NCI-H446 treated with DMSO at 0.1 percent for 48 hours (cell line): ENCODE measurements around the gene ZNRF1.
"Not testable (repeated sequence)": the region's sequence is repeated elsewhere in the genome, so short reads cannot be mapped to it uniquely, and the experiment has no call there.

ENCODE experiments used
- DNase-seq: peaks from one replicate; lab custom pipeline; 2025; lab: John Stamatoyannopoulos, UW

The ZNRF1 gene

DNA sequence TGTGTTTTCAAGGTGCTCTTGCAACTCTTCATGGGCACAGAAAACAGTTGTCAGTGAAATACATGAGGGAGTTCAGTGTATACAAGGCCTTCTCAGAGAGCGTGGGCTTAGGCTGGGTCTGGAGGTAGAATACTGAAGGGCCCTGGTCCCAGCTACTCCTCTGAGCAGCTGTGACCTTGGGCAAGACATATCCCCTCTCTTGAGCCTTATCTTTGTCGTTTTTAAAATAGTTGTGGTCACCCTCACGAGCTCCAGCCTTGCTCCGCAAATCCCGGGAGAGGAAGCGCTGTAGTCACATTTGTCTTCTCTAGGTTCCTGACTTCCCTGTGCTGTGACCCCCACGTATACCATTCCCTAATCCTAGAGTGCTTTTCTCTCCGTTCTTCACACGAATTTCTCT, 3.6 kb downstream of the ZNRF1 start:
- DNase-seq: no peak

DNA sequence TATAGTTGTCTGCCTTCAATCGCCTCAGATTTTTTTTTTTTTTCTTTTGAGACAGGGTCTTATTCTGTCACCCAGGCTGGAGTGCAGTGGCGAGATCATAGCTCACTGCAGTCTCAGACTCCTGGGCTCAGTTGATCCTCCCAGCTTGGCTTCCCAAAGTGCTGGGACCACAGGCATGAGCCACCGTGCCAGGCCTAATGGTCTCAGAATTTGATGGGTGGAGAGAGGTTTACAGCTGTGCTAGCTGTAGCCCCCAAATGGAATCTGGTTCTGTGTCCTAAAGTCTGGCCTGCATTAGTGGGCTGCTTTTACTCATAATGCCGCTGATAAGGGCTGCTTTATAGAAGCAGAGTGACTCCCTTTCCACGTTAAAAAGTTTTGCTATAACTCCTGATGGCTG, 5.1 kb downstream of the ZNRF1 start:
- DNase-seq: no peak

DNA sequence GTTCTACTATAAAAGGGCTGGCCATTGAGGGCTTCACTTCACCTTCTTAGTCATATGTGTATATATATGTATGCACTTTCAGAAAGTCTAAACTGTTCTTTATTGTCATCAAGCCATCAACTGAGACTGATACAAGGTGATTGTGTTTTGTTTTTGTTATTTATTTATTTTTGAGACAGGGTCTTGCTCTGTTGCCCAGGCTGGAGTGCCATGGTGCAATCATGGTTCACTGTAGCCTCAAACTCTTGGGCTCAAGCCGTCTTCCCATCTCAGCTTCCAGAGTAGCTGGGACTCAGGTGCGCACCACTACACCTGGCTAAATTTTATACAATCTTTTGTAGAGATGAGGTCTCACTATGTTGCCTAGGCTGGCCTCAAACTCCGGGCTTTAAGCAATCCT, 5.6 kb downstream of the ZNRF1 start:
- DNase-seq: no peak

DNA sequence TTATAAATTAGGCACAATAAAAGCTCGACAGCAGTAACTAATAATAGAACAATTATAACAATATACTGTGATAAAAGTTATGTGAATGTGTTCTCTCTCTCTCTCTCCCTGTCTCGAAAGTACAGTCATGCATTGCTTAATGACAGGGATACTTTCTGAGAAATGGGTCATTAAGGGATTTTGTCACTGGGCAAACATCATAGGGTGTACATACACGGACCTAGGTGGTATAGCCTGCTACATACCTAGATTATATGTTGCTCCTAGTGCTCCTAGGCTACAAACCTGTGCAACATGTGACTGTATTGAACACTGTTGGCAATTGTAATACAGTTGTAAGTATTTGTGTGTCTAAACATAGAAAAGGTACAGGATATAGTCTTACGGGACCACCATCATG, 6.9 kb downstream of the ZNRF1 start:
- no peak for DNase-seq

DNA sequence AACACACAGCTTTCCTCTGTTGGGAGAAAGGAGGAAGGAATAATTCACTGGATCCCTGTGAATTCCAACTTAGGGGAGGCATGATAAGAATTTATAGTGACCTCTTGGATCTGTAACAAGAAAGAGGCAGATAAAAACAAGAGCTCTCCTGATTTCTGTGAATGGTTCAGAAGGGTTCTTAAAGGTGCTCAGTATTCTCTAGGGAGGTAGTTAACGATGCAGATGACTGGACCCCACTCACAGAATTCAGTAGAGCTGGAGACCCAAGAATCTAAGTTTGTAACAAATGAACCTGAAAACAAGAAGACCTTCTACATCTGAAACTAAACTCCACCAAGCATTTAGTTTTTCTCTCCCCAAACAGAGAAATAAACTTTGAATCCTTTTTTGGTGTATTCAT, 8.6 kb downstream of the ZNRF1 start:
- no peak for DNase-seq

DNA sequence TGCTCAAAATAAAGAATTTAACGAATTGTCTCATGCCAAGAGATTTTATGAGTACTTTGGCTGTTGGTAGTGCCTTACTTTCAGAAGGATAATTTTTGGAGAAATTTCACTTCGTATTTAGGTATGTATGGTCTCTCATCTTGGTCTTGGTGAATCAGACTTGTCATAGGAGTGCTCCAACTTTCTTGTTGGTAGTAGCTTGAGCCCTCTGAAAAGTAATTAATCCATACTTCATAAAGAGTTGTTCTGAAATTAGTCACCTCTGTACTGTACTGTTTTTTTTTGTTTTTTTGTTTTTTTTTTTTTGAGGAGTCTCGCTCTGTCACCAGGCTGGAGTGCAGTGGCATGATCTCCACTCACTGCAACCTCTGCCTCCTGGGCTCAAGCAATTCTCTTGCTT, 11.6 kb downstream of the ZNRF1 start:
- no peak for DNase-seq

DNA sequence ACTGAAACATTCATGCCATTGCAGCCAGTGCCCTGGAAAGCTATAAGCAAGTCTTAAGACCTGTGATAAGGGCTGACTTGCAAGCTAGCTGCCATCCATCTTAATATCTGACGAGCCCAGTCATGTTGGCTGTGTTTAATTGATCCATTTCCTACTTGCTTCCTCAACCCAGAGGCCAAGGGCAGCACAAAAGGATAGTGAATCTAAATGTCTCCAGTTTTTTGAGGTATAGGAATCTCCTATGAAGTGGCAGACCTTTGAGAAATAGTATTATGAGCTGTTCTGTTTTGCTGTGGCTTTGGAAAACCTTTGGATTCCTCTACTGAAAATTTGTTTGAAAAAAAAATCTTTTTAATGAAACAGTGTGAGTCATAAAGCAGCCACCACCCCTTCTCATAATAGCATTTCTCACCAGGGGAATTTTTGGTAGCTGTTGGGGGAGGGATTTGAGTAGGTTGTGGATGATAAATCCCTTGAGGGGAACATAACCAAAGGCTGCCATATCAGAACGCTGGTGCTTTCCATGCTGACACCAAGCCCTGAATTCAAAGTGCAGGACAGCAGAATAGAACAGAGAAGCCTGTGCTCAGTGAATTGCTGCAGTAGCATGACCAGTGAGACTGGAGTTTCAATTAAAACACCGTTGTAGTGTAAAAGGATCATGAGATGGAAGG, 12.9 kb downstream of the ZNRF1 start:
- no peak for DNase-seq

DNA sequence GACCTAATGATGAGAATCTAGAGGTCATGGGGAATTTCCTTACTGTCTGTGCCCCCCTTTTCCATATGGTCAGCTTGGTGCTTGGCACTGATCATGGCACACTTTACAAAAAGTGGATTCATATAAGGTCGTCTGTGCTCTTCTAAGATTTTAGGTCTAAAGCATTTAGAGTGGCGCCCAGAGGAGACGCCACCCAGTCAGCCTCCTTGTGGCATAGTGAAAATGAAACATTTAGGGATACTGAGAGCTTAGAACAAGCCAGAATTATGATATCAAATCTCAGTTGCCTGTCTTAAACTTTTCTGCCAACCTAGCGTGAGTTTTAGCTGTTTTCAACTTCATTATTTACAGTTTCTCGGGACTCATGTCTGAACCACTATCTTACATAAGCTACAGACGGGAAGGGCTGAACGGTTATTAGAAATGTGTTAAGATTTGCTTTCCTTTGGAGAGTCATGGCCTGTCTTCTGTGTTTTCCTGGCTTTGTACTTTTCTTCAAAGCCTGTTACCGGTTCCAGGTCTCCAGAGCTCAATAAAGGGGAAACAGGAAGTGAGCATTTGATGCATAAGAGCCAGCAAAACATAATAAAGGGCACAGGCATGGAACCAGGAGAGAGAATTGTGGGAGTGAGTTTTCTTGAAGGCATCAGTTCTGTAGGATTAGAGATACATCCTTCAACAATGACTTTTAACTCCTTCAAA, 13.7 kb downstream of the ZNRF1 start:
- DNase-seq: no peak

DNA sequence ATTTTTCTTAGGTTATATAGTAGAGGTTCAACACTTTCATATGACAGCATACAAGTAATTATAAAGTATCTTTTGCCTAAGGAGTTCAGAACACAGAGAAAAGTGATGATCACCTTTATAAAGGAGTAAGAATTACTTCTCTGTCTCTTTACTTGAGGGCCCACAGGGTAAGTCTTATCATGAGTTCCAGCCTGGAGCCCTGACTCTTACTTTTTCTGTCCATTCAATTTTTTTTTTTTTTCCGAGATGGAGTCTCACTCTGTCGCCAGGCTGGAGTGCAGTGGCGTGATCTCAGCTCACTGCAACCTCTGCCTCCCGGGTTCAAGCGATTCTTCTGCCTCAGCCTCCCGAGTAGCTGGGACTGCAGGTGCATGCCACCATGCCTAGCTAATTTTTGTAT, 14.3 kb downstream of the ZNRF1 start:
- DNase-seq: not testable (repeated sequence)

DNA sequence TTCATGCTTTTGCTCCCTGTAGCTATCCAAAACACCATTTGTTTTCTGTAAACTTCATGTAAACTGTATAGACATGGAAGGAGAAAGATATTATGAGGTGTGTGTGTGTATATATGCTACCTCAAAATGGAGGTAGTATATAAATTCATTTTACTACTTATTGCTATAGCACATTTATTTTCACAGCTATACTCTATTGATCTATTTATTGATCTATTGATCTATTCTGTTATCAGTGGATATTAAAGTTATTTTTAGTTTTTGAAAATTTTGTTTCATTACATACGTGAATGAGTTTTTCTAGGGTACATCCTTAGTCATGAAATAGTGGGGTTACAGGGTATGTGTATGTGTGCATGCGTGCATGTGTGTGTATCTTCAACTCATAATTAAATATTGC, 15.5 kb downstream of the ZNRF1 start:
- no peak for DNase-seq

DNA sequence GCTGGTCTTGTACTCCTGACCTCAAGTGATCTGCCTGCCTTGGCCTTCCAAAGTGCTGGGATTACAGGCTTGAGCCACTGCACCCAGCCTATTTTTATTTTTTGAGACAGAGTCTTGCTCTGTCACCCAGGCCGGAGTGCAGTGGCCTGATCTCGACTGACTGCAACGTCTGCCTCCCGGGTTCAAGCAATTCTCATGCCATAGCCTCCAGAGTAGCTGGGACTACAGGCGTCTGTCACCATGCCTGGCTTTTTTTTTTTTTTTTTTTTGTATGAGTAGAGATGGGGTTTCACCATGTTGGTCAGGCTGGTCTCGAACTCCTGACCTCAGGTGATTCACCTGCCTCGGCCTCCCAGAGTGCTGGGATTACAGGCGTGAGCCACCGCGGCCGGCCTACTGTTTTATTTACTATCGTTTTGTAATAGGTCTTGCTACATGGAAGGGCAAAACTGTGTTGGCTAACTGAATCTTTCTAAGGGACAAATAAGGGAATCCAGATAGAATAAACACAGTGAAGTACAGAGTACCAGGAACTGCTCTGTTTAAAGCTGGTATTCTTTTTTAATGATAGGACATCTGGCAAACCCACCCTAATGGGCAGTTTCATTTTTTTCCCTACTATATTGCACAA, 17.7 kb downstream of the ZNRF1 start:
- not testable (repeated sequence) for DNase-seq

DNA sequence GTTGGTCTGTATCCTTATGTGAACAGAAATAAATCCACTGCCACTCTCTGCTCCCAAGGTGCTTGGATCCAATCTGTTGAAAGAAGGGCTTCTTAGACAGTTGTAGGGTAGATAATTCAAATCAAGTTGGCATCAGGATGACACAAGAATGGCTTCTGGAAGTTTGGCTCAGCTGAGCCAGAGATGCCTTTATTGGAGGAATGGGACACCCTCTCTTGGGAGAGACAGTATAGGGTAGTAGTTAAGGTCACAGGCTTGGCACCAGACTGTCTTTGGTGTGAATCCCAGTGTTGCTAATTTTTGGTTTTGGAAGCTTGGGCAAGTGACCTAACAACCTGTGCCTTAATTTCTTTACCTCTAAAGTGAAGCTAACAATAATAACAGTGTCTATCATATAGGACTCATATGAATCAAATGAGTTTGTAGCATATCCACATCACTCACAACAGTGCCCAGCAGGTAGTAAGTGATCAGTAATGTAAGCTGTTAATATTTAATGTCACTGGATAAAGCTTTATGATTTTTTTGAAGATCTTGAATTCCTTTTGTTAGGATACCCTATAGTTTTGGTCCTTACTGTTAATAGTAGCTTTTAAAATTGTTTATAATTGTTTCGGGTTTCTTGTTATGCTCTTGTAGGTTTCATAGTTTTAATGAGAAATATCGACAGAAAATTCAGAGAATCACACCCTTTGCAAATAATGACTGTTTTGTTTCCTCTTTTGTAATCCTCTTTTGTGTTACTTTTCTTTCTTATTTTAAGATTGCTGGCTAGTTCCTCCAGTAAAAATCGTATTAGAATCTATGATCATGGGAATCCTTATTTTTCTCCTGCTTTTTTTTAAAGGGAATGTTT, 19.1 kb downstream of the ZNRF1 start:
- DNase-seq: no peak

DNA sequence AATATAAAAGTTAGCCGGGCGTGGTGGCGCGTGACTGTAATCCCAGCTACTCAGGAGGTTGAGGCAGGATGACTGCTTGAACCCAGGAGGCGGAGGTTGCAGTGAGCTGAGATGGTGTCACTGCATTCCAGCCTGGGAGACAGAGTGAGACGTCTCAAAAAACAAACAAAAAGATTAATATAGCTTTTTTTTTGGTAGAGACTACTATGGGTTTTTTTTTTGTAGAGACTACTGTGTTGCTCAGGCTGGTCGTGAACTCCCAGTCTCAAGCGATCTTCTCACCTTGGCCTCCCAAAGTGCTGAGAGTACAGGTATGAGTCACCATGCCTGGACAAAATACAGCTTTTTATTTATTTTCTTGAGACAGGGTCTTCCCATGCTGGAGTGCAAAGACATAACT, 20.2 kb downstream of the ZNRF1 start:
- no peak for DNase-seq

DNA sequence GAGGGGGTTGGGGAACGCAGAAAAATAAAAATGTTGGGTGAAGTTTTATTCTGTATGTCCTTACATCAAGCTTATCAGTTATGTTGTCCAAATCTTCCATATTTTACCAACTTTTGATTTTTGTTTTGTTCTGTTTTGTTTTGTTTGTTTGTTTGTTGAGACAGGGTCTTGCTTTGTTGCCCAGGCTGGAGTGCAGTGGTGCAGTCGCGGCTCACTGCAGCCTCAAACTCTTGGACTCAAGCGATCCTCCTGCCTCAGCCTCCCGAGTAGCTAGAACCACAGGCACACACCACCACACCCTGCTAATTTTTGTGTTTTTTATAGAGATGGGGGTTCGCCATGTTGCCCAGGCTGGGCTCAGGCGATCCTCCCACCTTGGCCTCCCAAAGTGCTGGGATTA, 20.8 kb downstream of the ZNRF1 start:
- no peak for DNase-seq

DNA sequence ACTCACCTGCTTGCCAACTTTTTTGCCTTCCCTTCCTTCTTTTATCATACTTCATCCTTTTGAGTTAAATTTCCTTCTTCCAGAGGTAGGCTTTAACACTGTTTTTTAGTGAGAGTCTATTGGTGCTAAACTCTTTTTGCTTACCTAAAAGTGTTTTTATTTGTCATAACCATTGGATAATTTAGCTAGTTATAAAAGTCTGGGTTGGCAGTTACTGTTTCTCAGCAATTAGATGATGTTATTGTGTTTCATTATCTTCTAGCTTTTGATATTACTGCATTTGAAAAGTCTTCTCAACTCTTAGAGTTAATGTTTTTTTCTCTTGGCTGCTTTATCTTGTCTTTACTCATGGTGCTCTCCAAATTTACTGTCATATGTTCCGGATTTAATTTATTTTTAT, 22.6 kb downstream of the ZNRF1 start:
- no peak for DNase-seq

DNA sequence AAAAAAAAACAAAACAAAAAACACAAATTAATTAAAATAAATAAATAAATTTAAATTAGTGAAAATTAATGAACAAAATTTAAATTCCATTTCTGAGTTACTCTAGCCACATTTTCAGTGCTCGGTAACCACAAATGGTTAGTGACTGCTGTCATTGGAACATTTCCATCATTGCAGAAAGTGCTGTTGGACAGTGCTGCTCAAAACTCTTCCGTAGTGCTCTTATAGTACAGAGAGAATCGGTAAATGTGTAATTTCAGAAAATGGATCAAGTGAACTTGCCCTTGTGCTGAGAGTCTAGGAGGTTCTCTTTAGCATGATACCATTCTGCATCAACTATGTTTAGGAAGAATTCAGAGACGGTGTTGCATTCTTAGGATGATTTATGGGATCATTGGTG, 23.7 kb downstream of the ZNRF1 start:
- no peak for DNase-seq

DNA sequence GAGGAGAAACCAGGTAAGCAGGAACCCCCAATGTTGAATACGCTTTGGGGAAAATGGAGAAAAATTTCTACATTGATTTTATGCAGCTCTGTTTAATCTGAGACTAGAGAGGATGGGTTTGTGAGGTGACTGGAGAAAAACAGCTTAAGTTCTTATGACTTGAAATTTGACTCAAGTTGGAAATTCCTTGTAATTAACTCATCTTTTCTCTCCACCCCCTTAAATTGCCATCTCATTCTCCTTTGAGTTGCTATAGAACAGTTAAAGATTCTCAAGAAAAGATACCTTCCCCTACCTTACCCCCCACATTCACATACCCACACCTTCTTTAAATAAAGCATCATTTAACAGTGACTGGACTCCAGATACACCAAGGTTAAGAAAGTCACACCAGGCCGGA, 24.2 kb downstream of the ZNRF1 start:
- DNase-seq: no peak

DNA sequence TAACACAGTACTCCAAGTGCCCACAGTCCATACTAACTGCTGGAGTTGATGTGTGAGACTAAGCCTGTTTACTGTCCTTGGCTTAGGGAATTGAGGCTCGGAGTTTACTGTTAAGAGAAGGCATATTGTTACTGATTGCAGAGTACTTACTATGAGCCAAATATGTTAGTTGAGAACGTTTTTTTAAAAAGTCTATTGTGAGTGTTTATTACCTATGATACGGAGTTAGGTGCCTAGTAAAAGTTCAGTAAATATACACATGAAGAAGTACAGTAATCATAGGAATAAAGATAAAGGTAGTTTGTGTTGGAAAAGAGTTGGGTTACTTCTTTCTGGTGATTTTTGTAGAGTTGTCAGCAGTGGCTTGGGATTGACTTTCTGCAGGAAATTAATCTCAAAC, 25.4 kb downstream of the ZNRF1 start:
- DNase-seq: no peak

DNA sequence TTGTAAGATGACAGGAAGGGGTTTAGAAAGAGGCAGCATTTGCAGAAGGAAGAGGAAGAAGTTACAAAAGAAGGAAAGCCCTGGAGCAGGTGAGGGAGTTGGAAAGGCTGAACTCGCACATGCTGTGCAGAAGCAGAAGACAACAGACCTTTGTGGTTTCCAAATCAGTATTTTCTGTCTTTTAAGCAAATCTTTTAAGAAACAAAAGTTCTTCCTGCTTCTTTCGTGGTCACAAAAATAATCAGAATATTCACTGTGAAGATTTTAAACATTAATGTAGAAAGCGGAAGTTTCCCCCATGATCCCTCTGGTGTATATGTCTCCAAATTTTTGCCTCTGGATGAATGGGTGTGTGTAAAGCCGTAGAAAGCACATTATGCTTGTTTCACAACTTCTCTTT, 25.8 kb downstream of the ZNRF1 start:
- no peak for DNase-seq

DNA sequence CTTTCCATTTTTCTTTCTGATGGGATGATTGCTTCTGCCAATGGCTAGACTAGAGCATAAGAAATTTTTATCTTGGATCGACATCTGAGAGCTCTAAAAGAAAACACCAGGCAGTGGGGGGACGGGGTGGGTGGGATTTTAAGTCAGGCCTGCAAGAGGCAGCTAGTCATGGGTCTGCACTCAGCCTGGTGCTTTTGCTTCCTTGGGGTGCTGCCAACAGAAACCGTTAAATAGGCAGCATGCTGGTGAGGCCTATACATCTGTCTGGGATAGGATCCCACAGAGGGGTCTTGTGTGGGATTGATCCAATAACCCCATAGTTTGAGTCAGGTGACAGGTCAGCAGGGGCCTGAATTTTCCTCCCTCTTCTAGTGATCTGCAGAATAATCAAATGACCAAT, 26.9 kb downstream of the ZNRF1 start:
- DNase-seq: no peak

DNA sequence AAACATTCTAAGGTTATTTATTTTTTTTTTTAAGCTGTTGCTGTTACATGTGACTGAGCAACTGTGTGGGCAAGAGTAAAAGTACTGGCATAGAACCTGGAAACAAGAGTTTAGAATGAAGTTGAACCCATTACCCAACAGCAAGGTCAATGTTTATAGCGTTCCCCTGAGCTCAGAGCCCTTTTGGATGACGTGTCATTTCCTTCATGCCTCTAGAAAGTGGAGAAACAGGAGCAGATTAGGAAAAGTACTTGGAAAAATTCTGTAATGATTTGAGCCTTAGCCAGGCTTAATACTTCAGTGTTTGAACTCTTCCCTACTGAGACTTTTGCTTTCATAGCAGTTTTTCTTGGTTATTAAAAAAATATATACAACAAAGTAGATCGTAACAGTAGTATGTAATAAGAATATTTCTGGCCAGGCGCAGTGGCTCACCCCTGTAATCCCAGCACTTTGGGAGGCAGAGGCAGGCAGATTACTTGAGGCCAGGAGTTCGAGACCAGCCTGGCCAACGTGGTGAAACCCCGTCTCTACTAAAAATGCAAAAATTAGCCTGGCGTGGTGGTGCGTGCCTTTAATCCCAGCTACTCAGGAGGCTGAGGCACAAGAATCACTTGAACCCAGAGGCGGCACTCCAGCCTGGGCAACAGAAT, 27.5 kb downstream of the ZNRF1 start:
- DNase-seq: not testable (repeated sequence)

DNA sequence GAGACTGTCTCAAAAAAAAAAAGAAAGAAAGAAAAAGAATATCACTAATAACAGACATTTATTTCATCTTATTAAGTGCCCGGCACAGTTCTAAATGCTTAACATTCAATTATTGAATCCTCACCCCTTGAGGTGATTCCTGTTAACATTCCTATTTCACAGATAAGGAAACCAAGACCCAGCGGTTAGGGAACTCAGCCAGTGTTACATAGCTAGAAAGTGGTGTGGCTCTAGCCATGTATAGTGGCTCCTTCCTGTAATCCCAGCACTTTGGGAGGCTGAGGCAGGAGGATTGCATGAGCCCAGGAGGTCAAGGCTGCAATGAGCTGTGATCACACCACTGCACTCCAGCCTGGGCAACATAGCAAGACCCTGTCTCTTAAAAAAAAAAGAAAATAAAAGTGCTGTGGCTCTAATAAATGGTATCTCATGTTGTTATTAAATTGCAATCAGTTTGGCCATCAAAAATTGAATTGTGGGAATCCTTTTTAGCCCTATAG, 28.1 kb downstream of the ZNRF1 start:
- DNase-seq: no peak
